BE2C (cell line): Measurements from ENCODE around the gene SSR3.

Experiments
- DNase-seq: peaks from one replicate; pipeline ENCODE4 v3.0.0-alpha.2; 2020
- H3K27me3 ChIP-seq: fragments of 250-450 bp; sonication (Bioruptor Pico); 2 replicates; pipeline ENCODE4 v1.5.1; 2020; ENCODE audit warnings: mild to moderate bottlenecking
- H3K36me3 ChIP-seq: fragments of 250-450 bp; sonication (Bioruptor Pico); 2 replicates; pipeline ENCODE4 v1.5.1; 2020; ENCODE audit warnings: mild to moderate bottlenecking
- H3K4me1 ChIP-seq: fragments of 250-450 bp; sonication (Bioruptor Pico); 2 replicates; pipeline ENCODE4 v1.5.1; 2020
- H3K4me3 ChIP-seq: 2 replicates; pipeline ENCODE4 v1.5.1; 2011; ENCODE audit warnings: low read depth, low read length
- H3K9me3 ChIP-seq: fragments of 250-450 bp; sonication (Bioruptor Pico); 2 replicates; pipeline ENCODE4 v1.5.1; 2020
- TF ChIP-seq, protein P1 (sequence below): IDR thresholded peaks from 2 replicates; pipeline ENCODE4 v1.5.1; 2012; ENCODE audit warnings: mild to moderate bottlenecking, low read depth, low read length

Gene SSR3

DNA sequence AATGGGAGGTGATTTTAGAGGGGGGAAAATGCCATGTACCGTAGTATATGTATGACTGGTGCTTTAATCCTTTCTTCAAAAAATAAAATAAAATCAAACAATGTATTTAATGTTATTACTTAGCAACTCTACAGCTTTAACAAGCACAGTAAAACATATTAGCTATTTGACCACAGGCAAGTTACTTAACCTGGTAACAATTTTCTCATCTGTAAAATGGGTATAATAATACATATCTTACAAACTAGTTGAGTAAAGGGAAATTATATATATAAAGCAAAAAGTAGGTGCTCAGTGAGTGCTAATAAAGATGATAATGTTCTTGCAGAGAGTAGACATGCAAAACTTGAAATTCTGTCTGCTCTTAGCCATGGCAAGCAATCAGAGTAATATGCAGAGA is 27.9 kb downstream of the SSR3 start:
- no peaks in the 10 kb centered on the region for H3K27me3 ChIP-seq
- H3K9me3 ChIP-seq = no peaks in the 10 kb centered on the region
- H3K4me1 ChIP-seq = peaks cover 3% of the 10 kb centered on the region; the same call in 1 of the 2 replicates
- no peak for DNase-seq
- no peaks in the 10 kb centered on the region for H3K36me3 ChIP-seq
- TF ChIP-seq, protein P1, sequence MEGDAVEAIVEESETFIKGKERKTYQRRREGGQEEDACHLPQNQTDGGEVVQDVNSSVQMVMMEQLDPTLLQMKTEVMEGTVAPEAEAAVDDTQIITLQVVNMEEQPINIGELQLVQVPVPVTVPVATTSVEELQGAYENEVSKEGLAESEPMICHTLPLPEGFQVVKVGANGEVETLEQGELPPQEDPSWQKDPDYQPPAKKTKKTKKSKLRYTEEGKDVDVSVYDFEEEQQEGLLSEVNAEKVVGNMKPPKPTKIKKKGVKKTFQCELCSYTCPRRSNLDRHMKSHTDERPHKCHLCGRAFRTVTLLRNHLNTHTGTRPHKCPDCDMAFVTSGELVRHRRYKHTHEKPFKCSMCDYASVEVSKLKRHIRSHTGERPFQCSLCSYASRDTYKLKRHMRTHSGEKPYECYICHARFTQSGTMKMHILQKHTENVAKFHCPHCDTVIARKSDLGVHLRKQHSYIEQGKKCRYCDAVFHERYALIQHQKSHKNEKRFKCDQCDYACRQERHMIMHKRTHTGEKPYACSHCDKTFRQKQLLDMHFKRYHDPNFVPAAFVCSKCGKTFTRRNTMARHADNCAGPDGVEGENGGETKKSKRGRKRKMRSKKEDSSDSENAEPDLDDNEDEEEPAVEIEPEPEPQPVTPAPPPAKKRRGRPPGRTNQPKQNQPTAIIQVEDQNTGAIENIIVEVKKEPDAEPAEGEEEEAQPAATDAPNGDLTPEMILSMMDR = no peak
- no peak overlapping the region for H3K4me3 ChIP-seq

DNA sequence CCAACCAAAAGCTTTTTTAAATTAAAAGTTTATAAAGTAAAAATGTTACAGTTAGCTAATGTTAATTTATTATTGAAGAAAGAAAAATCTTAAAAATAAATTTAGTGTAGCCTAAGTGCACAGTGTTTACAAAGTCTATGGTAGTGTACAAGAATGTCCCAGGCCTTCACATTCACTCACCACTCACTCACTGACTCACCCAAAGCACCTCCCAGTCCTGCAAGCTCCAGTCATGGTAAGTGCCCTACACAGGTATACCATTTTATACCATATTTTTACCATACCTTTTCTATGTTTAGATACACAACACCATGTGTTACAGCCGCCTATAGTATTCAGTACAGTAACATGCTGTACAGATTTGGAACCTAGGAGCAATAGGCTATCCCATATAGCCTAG is 29.1 kb downstream of the SSR3 start:
- H3K36me3 ChIP-seq = no peaks in the 10 kb centered on the region
- H3K27me3 ChIP-seq = no peaks in the 10 kb centered on the region
- H3K4me3 ChIP-seq = no peak overlapping the region
- H3K9me3 ChIP-seq = no peaks in the 10 kb centered on the region
- TF ChIP-seq, protein P1 = no peak
- H3K4me1 ChIP-seq = peaks cover 3% of the 10 kb centered on the region; the same call in 1 of the 2 replicates
- no peak for DNase-seq

DNA sequence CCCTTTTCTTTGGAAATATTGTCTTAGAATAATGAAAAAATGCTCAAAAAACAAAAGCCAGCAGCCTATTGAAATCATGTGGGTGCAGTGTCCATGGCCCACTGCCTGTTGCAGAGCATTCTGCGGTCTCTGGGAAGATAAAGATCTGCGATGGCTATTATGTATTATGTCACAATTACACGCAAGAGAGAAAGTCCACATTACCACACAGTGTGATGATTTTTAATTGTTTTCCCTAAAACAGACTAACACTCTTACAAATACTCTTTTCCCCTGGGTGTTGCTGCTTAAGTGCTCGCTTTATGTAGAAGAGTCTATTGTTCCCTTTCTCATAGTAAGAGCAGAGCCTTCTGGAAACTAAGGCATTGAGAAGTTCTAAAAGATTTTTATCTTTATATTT is 32.2 kb downstream of the SSR3 start:
- H3K36me3 ChIP-seq = no peaks in the 10 kb centered on the region
- no peak overlapping the region for H3K4me3 ChIP-seq
- no peaks in the 10 kb centered on the region for H3K9me3 ChIP-seq
- no peaks in the 10 kb centered on the region for H3K27me3 ChIP-seq
- H3K4me1 ChIP-seq = peaks cover 3% of the 10 kb centered on the region; the same call in 1 of the 2 replicates
- TF ChIP-seq, protein P1 = no peak
- no peak for DNase-seq

DNA sequence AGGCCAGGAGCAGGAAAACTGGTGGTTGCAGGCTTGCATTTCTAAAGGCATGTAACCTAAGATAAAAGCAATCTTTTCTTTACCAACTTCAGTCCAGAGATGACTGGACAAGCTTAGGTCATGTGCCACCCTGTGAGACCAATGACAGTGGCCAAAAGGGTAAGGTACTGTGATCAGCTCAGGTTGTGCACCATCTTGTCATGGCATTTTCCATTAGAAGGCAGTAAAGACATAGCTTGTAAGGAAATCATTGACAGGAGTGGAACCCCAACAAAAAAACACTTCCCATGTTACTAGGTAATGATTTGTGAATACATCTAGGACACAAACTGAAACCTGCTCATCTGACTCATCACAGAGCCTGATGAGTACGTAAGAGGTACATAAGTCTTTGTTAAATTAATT is 35.2 kb downstream of the SSR3 start:
- Histone ChIP-seq H3K4me1 (peaks cover 7% of the 10 kb centered on the region; the same call in 1 of the 2 replicates), H3K36me3 (no peaks in the 10 kb centered on the region), H3K27me3 (no peaks in the 10 kb centered on the region), H3K4me3 (no peak overlapping the region), H3K9me3 (no peaks in the 10 kb centered on the region)
- DNase-seq = no peak
- TF ChIP-seq, protein P1 = no peak

DNA sequence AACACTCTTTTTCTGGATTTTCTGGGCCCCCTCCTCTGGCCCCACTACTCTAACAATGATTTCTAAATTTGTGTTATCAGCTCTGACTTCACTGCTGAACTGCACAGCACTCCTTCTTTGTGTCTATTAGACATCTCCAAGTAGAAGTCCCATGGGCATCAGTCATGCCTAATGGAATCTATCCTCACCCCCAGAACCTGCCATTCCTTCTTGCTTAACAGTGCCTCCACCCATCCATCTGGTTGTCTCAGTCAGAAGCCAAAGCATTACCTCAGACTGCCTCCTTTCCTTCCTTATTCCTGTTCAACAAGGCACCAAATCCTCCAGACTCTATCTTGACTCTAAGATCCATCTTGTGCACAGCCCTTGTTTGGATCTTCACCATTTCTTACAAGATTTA is 36.2 kb downstream of the SSR3 start:
- TF ChIP-seq, protein P1 = no peak
- H3K27me3 ChIP-seq = no peaks in the 10 kb centered on the region
- H3K9me3 ChIP-seq = no peaks in the 10 kb centered on the region
- no peaks in the 10 kb centered on the region for H3K36me3 ChIP-seq
- peaks cover 7% of the 10 kb centered on the region; the same call in 1 of the 2 replicates for H3K4me1 ChIP-seq
- H3K4me3 ChIP-seq = no peak overlapping the region
- DNase-seq = no peak

DNA sequence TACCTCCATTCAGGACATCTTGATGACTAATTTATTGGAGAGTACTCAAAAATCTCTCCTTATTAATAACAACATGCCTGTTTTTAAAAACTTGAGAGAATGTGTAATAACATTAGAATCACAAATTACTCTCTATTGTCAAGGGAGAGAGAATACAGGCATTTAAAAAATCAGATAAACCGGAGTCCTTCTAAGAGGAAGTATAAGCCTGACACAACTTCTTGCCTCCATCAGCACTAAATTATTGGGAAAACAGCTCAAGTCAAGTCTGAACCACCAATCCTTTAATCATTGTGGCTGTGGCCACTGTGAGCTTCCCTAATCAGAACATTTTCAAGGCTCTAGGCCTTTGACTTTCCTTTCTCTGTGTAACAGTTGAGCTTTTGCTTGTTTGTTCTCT is 38.0 kb downstream of the SSR3 start:
- Histone ChIP-seq H3K9me3 (no peaks in the 10 kb centered on the region), H3K4me1 (peaks cover 10% of the 10 kb centered on the region), H3K4me3 (no peak overlapping the region), H3K27me3 (no peaks in the 10 kb centered on the region), H3K36me3 (no peaks in the 10 kb centered on the region)
- TF ChIP-seq, protein P1 = no peak
- DNase-seq = no peak
